ENCODE measurements around the gene MCCC1.
"Not testable (repeated sequence)": the region's sequence is repeated elsewhere in the genome, so short reads cannot be mapped to it uniquely, and the experiment has no call there.

MCCC1 gene

GRCh38 chr3:183099026-183099837 is at the start of gene MCCC1:
TSS of gene MCCC1 (minus strand) at chr3:183099496. CDS start at chr3:183099440, 56 bp downstream.
- DNase-seq (ENCODE audit: low spot score) = peak; percentile 98

- DNase-seq (ENCODE audit: low spot score) = no peak
Observed at GRCh38 chr3:183148056-183148455, 48.8 kb upstream of the MCCC1 start.

GRCh38 chr3:183144363-183144762 is 45.1 kb upstream of the MCCC1 start:
- DNase-seq (ENCODE audit: low spot score) = no peak

GRCh38 chr3:183142199-183142598 is 42.9 kb upstream of the MCCC1 start:
- DNase-seq (ENCODE audit: low spot score) = no peak

- DNase-seq (ENCODE audit: low spot score) = no peak
Observed at GRCh38 chr3:183134844-183135243, 35.5 kb upstream of the MCCC1 start.

GRCh38 chr3:183132409-183132808 is 33.1 kb upstream of the MCCC1 start:
- DNase-seq (ENCODE audit: low spot score) = no peak

GRCh38 chr3:183131735-183132134 is 32.4 kb upstream of the MCCC1 start:
- DNase-seq (ENCODE audit: low spot score) = no peak

GRCh38 chr3:183131186-183131725 is 32.0 kb upstream of the MCCC1 start:
- DNase-seq (ENCODE audit: low spot score) = no peak

- DNase-seq (ENCODE audit: low spot score) = no peak
Observed at GRCh38 chr3:183129243-183129642, 29.9 kb upstream of the MCCC1 start.

- DNase-seq (ENCODE audit: low spot score) = no peak
Observed at GRCh38 chr3:183128709-183129108, 29.4 kb upstream of the MCCC1 start.

- DNase-seq (ENCODE audit: low spot score) = peak; percentile 36
Observed at GRCh38 chr3:183123891-183124290, 24.6 kb upstream of the MCCC1 start.

- DNase-seq (ENCODE audit: low spot score) = peak; percentile 53
Observed at GRCh38 chr3:183122257-183122932, 23.1 kb upstream of the MCCC1 start.

GRCh38 chr3:183120538-183121215 is 21.4 kb upstream of the MCCC1 start:
- no peak for DNase-seq (ENCODE audit: low spot score)

- no peak for DNase-seq (ENCODE audit: low spot score)
Observed at GRCh38 chr3:183117056-183117455, 17.8 kb upstream of the MCCC1 start.

GRCh38 chr3:183116025-183116614 is 16.8 kb upstream of the MCCC1 start:
- DNase-seq (ENCODE audit: low spot score) = peak; percentile 89

- DNase-seq (ENCODE audit: low spot score) = no peak
Observed at GRCh38 chr3:183114384-183115178, 15.3 kb upstream of the MCCC1 start.

GRCh38 chr3:183109847-183110246 is 10.6 kb upstream of the MCCC1 start:
- DNase-seq (ENCODE audit: low spot score) = not testable (repeated sequence)

- no peak for DNase-seq (ENCODE audit: low spot score)
Observed at GRCh38 chr3:183108470-183108869, 9.2 kb upstream of the MCCC1 start.

GRCh38 chr3:183108001-183108449 is 8.7 kb upstream of the MCCC1 start:
- no peak for DNase-seq (ENCODE audit: low spot score)

- DNase-seq (ENCODE audit: low spot score) = not testable (repeated sequence)
Observed at GRCh38 chr3:183107372-183107771, 8.1 kb upstream of the MCCC1 start.

GRCh38 chr3:183106635-183107034 is 7.3 kb upstream of the MCCC1 start:
- DNase-seq (ENCODE audit: low spot score) = no peak

Data from SW480 (cell line).